PC-9 (cell line): ENCODE data around the gene DCUN1D4. TPM values are rescaled to one million over a fixed set of nuclear protein-coding genes. Genes with fewer than 3 reads are reported as not detected.

Experiments used
- Bru-seq: library from RNA; stranded (reverse); fragments of 400-500 nt; gene quantifications from one replicate; lab custom pipeline; 2021; lab: Mats Ljungman, UMichigan
- BruChase-seq, 2 experiments: library from RNA; stranded (reverse); fragments of 400-500 nt; gene quantifications; one replicate each; lab custom pipeline; 2021; lab: Mats Ljungman, UMichigan
- BruUV-seq: library from RNA; stranded (reverse); fragments of 400-500 nt; replicated peaks from 2 replicates; lab custom pipeline; 2021; lab: Mats Ljungman, UMichigan
- CTCF ChIA-PET: fragments of 300-600 bp; sonication (Branson Sonifier 250); formaldehyde crosslinking; loops from one replicate; lab custom pipeline; 2022; ENCODE audit warnings: antibody characterized with exemption; lab: Charles Lee
- POLR2A ChIA-PET: fragments of 300-600 bp; sonication (Branson Sonifier 250); formaldehyde crosslinking; loops from one replicate; lab custom pipeline; 2022; ENCODE audit warnings: antibody characterized with exemption; ENCODE audit not compliant: unreplicated experiment; lab: Charles Lee
- DNase-seq, 2 experiments: peaks; one replicate each; pipeline versions ENCODE4 v3.0.0 to v3.0.0-alpha.2; 2015 to 2022; ENCODE audit warnings: mixed read lengths in 1 of 2
- H2AFZ ChIP-seq: fragments of 200-600 bp; sonication (generic); 2 replicates; pipeline ENCODE4 v1.8.1; 2017; ENCODE audit warnings: antibody characterized with exemption
- H3F3A ChIP-seq: fragments of 200-600 bp; sonication (generic); 2 replicates; pipeline ENCODE4 v1.8.1; 2017; ENCODE audit warnings: antibody characterized with exemption, mild to moderate bottlenecking, low read depth; ENCODE audit not compliant: insufficient read depth
- H3K27ac ChIP-seq: fragments of 200-600 bp; sonication (generic); 2 replicates; pipeline ENCODE4 v1.6.1; 2016; ENCODE audit warnings: mixed run types
- H3K27me3 ChIP-seq: fragments of 200-600 bp; sonication (generic); 2 replicates; pipeline ENCODE4 v1.6.1; 2016; ENCODE audit warnings: low read depth, mixed run types; ENCODE audit not compliant: insufficient read depth
- H3K36me3 ChIP-seq: fragments of 200-600 bp; sonication (generic); 2 replicates; pipeline ENCODE4 v1.6.1; 2016; ENCODE audit warnings: low read depth, mixed run types
- H3K4me1 ChIP-seq: fragments of 200-600 bp; sonication (generic); replicated peaks from 2 replicates; pipeline ENCODE4 v1.6.1; 2016; ENCODE audit warnings: mixed run types; ENCODE audit not compliant: insufficient read depth
- H3K4me2 ChIP-seq: fragments of 200-600 bp; sonication (generic); 2 replicates; pipeline ENCODE4 v1.6.1; 2017; ENCODE audit warnings: mixed run types
- H3K4me3 ChIP-seq: fragments of 200-600 bp; sonication (generic); 2 replicates; pipeline ENCODE4 v1.6.1; 2016; ENCODE audit warnings: mixed run types
- H3K79me2 ChIP-seq: fragments of 200-600 bp; sonication (generic); 2 replicates; pipeline ENCODE4 v1.6.1; 2017; ENCODE audit warnings: low read depth, mixed run types
- H3K9me2 ChIP-seq: fragments of 200-600 bp; sonication (generic); 2 replicates; pipeline ENCODE4 v1.8.1; 2017; ENCODE audit warnings: mild to moderate bottlenecking; ENCODE audit not compliant: insufficient read depth
- H3K9me3 ChIP-seq: fragments of 200-600 bp; sonication (generic); 2 replicates; pipeline ENCODE4 v1.8.1; 2016; ENCODE audit warnings: low read depth; ENCODE audit not compliant: insufficient read depth
- H4K20me1 ChIP-seq: fragments of 200-600 bp; sonication (generic); 2 replicates; pipeline ENCODE4 v1.8.1; 2017; ENCODE audit not compliant: insufficient read depth
- CTCF ChIP-seq: fragments of 200-600 bp; sonication (generic); conservative IDR thresholded peaks from 2 replicates; pipeline ENCODE4 v1.6.1; 2017; ENCODE audit warnings: mixed run types, antibody characterized with exemption, mild to moderate bottlenecking, moderate library complexity
- EZH2 ChIP-seq: fragments of 200-600 bp; sonication (generic); IDR thresholded peaks from 2 replicates; pipeline ENCODE4 v1.8.0; 2017; ENCODE audit warnings: antibody characterized with exemption, low read depth
- intact Hi-C: fragments of 100-400 bp; cut with micrococcal nuclease; formaldehyde crosslinking; loops from one replicate; pipeline ENCODE4 v1.10.0; 2022; ENCODE audit not compliant: unreplicated experiment
- long read RNA-seq: library from polyadenylated mRNA; stranded (forward); transcript quantifications from one replicate; pipeline ENCODE4 v2.0.0, GENCODE V29; 2022
- total RNA-seq: library from RNA; stranded (reverse); gene quantifications from 2 replicates; pipeline ENCODE4 v1.2.3, GENCODE V29; 2021

Gene DCUN1D4
- total RNA-seq = 24.9 and 25.3 TPM in 2 replicates
- Bru-seq, nascent RNA = percentile 76 among the genes with signal in this experiment
- BruChase-seq, experiment 1, labeled RNA remaining after a 2-hour chase = percentile 82 among the genes with signal in this experiment
- BruChase-seq, experiment 2, labeled RNA remaining after a 6-hour chase = percentile 69 among the genes with signal in this experiment
- long read RNA-seq, full-length matches to known transcripts = 17 of 28 reads
- long read RNA-seq, partial matches to known transcripts = 1 of 28 reads
- long read RNA-seq, other reads (novel, unspliced or antisense) = 10 of 28 reads

- H3F3A ChIP-seq = no peaks in the 10 kb centered on the region
- peak within 1 kb of the TSS; percentile 98 for H3K4me2 ChIP-seq
- no peaks in the 10 kb centered on the region for H3K27me3 ChIP-seq
- intact Hi-C loops = loop anchor here (5.0 to 10.0 kb wide), 2 partner anchors 185 to 872 kb away; no protein-coding TSS in a partner anchor
- TF ChIP-seq CTCF = no peak; the same call in 1 of the 2 replicates
- TF ChIP-seq EZH2 = no peak
- peak within 1 kb of the TSS; percentile 73 for H3K4me3 ChIP-seq
- no peaks in the 10 kb centered on the region for H4K20me1 ChIP-seq
- no peaks in the 10 kb centered on the region for H3K36me3 ChIP-seq
- H3K9me2 ChIP-seq = no peaks in the 10 kb centered on the region
- H3K4me1 ChIP-seq = peaks cover 9% of the 10 kb centered on the region
- H3K27ac ChIP-seq = peak within 1 kb of the TSS; percentile 51; the same call in 1 of the 2 replicates
- H3K9me3 ChIP-seq = no peaks in the 10 kb centered on the region
- peaks cover 30% of the 10 kb centered on the region for H3K79me2 ChIP-seq
- peak within 1 kb of the TSS; percentile 94 for H2AFZ ChIP-seq
- ChIA-PET POLR2A (no interaction called here), CTCF (interaction anchor here (0.6 kb wide), 1 partner anchor 666 kb away, joined by 5 read pairs; no protein-coding TSS in a partner anchor)
- DNase-seq = peak; percentile 93 to 97
- no TSS peak for BruUV-seq
Observed at GRCh38 chr4:51842554-51843308, at the start of gene DCUN1D4. TSS of gene DCUN1D4 (plus strand) at chr4:51843153. CDS start at chr4:51843243, 90 bp downstream.

- no peaks in the 10 kb centered on the region for H3K27me3 ChIP-seq
- CTCF ChIA-PET = no interaction called here
- DNase-seq = no peak
- H3K36me3 ChIP-seq = no peaks in the 10 kb centered on the region
- no peak overlapping the region for H3K4me3 ChIP-seq
- no peak overlapping the region for H2AFZ ChIP-seq
- H3K9me3 ChIP-seq = no peaks in the 10 kb centered on the region
- H3K9me2 ChIP-seq = no peaks in the 10 kb centered on the region
- no peaks in the 10 kb centered on the region for H3K79me2 ChIP-seq
- H3K4me2 ChIP-seq = no peak overlapping the region
- BruUV-seq = no TSS peak
- no peak overlapping the region for H3K27ac ChIP-seq
- POLR2A ChIA-PET = no interaction called here
- H3K4me1 ChIP-seq = no peaks in the 10 kb centered on the region
- no peaks in the 10 kb centered on the region for H3F3A ChIP-seq
- intact Hi-C loops = no loop called here
- TF ChIP-seq CTCF (no peak), EZH2 (no peak)
- H4K20me1 ChIP-seq = no peaks in the 10 kb centered on the region
Observed at GRCh38 chr4:51820443-51821234, 22.3 kb upstream of the DCUN1D4 start.

- CTCF ChIA-PET = no interaction called here
- no TSS peak for BruUV-seq
- H3K27ac ChIP-seq = no peak overlapping the region
- no peaks in the 10 kb centered on the region for H3K27me3 ChIP-seq
- no peak for DNase-seq
- H4K20me1 ChIP-seq = no peaks in the 10 kb centered on the region
- no peak for TF ChIP-seq EZH2
- TF ChIP-seq CTCF = no peak
- no peaks in the 10 kb centered on the region for H3K9me2 ChIP-seq
- H3K4me3 ChIP-seq = no peak overlapping the region
- no peaks in the 10 kb centered on the region for H3K79me2 ChIP-seq
- no peaks in the 10 kb centered on the region for H3F3A ChIP-seq
- H2AFZ ChIP-seq = no peak overlapping the region
- no peaks in the 10 kb centered on the region for H3K4me1 ChIP-seq
- POLR2A ChIA-PET = no interaction called here
- no peak overlapping the region for H3K4me2 ChIP-seq
- no peaks in the 10 kb centered on the region for H3K36me3 ChIP-seq
- intact Hi-C loops = no loop called here
- H3K9me3 ChIP-seq = no peaks in the 10 kb centered on the region
Observed at GRCh38 chr4:51825341-51825740, 17.6 kb upstream of the DCUN1D4 start.
